Measurements from ENCODE around the gene ERLIN1.
"Not testable (repeated sequence)": the region's sequence is repeated elsewhere in the genome, so short reads cannot be mapped to it uniquely, and the experiment has no call there.

The ERLIN1 gene

GRCh38 chr10:100135486-100135885, 50.3 kb downstream of the ERLIN1 start:
- DNase-seq (ENCODE audit: low spot score), result no peak

DNA sequence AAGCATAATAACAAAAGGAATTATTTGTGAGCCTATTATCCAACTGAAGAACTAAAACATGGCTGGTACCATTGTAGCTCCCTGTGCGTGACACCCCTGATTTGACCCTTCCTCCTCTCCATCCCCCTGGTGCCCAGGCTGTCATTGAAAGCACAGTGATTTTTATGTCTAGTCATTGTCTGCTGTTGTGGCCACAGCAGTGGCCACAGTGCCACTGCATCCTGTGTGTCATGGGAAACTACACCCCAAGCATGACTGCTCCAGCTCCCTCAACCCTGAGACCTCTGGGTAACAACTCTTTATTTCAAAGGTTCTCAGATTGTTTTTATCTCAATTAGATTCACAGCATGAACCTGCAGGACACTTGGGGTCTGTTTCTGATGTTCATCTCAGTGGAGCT, 52.0 kb downstream of the ERLIN1 start:
- DNase-seq (ENCODE audit: low spot score), result no peak

- no peak for DNase-seq (ENCODE audit: low spot score)
Observed at GRCh38 chr10:100132427-100132826, 53.4 kb downstream of the ERLIN1 start.

DNA sequence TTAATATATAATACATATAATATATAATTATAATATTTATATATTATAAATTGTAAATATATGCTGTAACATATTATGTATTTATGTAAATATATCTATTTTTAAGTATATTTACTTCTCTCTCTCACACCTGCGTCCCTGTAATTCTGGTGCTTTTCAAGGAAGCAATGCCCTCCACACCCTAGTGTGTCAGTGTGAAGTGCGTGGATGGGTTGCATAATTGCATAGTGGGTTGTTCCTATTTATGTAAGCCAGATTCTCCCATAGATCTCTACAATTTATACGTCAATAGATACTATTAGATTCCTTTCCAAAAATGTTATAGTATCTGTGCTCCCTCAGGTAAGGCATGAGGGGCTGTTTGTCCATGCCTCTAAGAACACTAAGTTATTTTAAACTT, 54.3 kb downstream of the ERLIN1 start:
- DNase-seq (ENCODE audit: low spot score), result no peak

GRCh38 chr10:100130831-100131230, 55.0 kb downstream of the ERLIN1 start:
- DNase-seq (ENCODE audit: low spot score), result no peak

DNA sequence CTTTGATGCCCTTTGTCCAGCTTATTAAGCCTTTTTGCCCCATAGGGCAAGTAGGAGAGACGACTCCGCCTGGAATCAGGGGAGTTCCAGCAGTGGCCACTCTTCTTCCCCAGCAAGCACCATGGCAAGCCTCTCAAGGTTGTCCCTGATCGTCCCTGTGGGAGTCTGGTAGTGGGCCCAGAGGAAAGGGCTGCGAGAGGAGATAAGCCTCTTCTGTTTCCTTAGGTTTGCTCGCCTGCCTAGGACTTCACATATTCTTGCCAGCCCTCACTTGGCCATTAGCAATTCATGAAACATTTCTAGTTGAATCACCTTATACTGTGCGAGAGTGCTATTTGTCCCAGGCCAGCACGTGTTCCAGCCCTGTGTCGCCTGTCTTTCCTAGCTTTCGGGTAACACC, 56.4 kb downstream of the ERLIN1 start:
- no peak for DNase-seq (ENCODE audit: low spot score)

- DNase-seq (ENCODE audit: low spot score), result no peak
Observed at GRCh38 chr10:100128951-100129350, 56.9 kb downstream of the ERLIN1 start.

- not testable (repeated sequence) for DNase-seq (ENCODE audit: low spot score)
Observed at GRCh38 chr10:100125335-100125734, 60.5 kb downstream of the ERLIN1 start.

GRCh38 chr10:100124097-100124496, 61.7 kb downstream of the ERLIN1 start:
- no peak for DNase-seq (ENCODE audit: low spot score)

- DNase-seq (ENCODE audit: low spot score), result no peak
Observed at GRCh38 chr10:100122780-100123179, 63.0 kb downstream of the ERLIN1 start.

DNA sequence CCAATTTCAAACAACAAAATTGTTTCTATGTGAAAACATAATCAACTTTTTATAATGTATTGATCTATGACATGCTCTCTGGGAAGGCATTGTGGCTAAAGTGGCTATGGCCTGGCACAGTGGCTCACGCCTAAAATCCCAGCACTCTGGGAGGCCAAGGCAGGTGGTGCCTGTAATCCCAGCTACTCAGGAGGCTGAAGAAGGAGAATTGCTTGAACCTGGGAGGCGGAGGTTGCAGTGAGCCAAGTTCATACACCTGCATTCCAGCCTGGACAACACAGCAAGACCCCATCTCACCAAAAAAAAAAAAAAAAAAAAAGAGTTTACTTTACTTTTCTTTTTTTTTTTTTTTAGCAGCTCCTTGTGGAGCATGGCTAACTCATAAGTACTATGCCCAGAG, 65.3 kb downstream of the ERLIN1 start:
- DNase-seq (ENCODE audit: low spot score), result no peak

- no peak for DNase-seq (ENCODE audit: low spot score)
Observed at GRCh38 chr10:100119726-100120125, 66.1 kb downstream of the ERLIN1 start.

DNA sequence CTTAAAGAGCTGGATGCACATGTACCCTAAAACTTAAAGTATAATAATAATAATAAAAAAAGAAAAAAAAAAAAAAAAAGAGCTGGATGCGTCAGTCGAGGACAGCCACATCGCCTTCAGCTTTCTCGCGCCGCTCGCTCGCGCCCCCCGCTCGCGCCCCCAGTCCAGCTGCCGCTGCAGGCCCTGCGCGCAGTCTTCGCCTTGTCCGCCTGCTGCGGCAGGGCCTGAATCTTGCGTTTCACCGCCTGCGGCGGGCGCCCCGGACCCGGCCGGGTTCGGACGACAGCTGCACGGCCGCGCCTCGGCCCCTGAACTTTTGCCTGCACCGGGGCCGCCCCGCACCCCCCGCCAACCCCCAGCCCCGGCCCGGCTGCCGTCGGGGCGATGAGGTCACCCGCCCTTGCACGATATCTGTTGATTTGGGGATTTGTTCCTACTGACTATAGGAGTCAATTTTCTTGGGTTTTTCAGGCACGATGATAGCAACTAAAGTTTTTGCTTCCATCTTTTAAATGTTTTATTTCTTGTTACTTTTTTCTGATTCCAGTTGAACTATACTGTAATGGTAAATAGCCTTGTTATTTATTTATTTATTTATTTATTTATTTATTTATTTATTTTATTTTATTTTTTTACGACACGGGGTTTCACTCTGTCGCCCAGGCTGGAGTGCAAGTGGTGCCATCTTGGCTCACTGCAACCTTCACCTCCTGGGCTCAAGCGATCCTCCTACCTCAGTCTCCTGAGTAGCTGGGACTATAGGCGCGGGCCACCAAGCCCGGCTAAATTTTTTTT, 70.7 kb downstream of the ERLIN1 start:
- DNase-seq (ENCODE audit: low spot score), result no peak

DNA sequence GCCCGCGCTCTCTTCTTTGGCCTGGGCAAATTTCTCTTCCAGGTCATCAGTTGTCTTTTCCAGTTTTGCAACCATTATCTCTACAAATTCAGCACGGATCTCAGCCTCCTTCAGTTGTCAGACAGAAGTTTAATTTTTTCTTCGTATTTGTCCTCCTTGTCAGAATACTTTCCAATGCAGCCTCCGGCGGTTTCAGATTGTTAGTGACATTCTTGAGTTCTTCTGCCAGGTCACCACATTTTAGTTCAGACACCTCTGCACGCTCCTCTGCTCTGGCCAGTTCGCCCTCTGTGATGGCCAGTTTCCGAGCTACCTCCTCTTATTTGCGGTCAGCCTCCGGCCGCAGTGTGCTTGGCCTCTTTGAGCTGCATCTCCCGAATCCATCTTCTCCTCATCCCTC, 71.4 kb downstream of the ERLIN1 start:
- DNase-seq (ENCODE audit: low spot score), result no peak

- no peak for DNase-seq (ENCODE audit: low spot score)
Observed at GRCh38 chr10:100109670-100110069, 76.2 kb downstream of the ERLIN1 start.

GRCh38 chr10:100106865-100107264, 79.0 kb downstream of the ERLIN1 start:
- DNase-seq (ENCODE audit: low spot score), result no peak

DNA sequence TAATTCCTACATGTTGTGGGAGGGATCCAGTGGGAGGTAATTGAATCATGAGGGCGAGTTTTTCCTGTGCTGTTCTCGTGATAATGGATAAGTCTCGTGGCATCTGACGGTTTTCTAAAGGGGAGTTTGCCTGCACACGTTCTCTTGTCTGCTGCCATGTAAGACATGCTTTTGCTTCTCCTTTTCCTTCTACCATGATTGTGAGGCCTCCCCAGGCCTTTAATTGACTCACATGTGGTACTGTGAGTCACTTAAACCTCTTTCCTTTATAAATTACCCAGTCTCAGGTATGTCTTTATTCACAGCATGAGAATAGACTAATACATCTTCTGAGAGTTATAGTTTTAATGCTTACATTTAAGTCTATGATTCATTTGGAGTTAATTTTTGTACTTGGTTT, 81.5 kb downstream of the ERLIN1 start:
- DNase-seq (ENCODE audit: low spot score), result no peak

DNA sequence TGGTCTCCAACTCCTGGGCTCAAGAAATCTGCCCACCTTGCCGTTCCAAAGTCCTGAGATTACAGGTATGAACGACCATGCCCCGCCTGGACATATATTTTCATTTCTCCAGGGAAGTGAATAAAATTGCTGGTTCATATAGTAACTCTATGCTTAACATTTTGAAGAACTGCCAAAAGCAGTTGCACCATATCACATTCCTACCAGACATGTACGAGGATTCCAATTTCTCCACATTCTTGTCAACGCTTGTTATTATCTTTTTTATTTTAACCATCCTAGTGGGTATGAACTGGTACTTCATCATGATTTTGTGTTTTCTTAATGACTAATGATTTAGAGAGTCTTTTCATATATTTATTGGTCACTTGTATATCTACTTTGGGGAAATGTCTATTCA, 82.2 kb downstream of the ERLIN1 start:
- DNase-seq (ENCODE audit: low spot score), result no peak

GRCh38 chr10:100101192-100102076, 84.4 kb downstream of the ERLIN1 start:
- DNase-seq (ENCODE audit: low spot score), result no peak

GRCh38 chr10:100100651-100101184, 85.1 kb downstream of the ERLIN1 start:
- DNase-seq (ENCODE audit: low spot score), result no peak

All from SK-N-DZ (cell line).